GM18520 (cell line): ENCODE measurements around the gene ZNF331.

Experiments
- ATAC-seq: cut with Tn5 transposase; IDR thresholded peaks from one replicate; pipeline ENCODE4 v1.9.1; 2021; ENCODE audit not compliant: unreplicated experiment

ZNF331 gene

GRCh38 chr19:53520547-53521372 lies 17.2 kb upstream of the ZNF331 start:
- peak; percentile 95 for ATAC-seq

DNA sequence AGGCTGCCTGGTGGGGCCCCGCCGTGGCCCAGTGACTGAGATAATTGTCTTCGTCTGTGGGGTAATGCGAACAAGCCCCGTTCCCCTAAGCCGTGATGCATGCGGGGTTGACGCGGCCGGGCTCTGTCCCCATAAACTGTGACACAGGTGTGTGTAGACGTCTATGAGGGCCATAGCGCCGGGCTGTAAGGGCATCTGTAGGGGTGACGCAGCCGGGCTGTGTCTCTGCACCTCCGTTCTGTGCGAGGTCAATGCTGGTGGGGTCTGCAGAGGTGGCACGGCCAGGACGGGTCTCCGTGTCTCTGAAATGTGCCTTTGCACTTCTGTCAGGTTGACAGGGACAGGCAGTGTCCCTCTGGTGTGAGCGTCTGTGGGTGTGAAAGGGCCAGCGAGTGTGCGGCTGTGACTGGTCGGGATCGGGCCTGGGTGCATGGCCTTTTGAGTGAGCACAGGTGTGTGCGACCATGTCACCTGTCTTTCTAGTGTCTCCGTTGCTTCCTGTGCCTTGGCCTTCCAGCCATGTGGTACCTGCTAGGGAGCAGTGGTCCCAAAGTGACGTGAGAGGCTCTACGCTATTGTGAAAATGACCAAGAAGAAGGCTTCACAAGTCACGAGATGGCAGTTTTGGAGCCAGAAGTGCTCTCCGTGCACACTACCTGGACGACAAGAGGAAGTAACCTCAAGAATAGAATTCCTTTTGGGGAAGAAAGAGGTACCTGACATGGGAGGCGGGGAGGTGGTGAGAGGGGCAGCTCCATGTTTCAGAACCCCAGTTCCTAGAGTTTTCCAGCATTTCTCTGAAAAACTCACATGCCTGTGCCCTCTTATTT lies 16.4 kb upstream of the ZNF331 start:
- ATAC-seq: no peak

- no peak for ATAC-seq
These were observed 12.0 kb upstream of the ZNF331 start for GRCh38 chr19:53525922-53526321.

GRCh38 chr19:53530622-53531021 lies 7.3 kb upstream of the ZNF331 start:
- ATAC-seq: no peak

DNA sequence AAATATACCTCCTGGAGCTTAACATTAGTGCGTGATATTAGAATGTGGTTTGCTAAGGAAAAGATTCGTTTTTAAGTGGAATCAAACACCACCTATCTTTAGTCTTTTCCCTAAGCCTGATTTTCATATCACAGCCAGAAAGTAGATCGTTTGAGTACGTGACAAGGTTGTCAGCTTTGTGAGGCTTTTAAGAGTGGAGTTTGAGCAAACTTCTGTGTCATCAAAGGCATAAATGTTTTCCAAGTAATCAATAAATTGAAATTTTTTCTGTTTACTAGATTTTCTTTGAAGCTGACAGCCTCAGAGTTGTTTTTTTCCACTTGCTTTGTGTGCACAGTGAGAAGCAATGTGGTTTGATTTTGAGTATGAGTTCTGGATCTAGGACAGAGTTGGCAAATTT lies 6.5 kb upstream of the ZNF331 start:
- ATAC-seq: no peak

- ATAC-seq: no peak
These were observed 5.6 kb upstream of the ZNF331 start for GRCh38 chr19:53532362-53532761.

GRCh38 chr19:53536225-53536548 lies 1.8 kb upstream of the ZNF331 start:
- ATAC-seq: no peak

DNA sequence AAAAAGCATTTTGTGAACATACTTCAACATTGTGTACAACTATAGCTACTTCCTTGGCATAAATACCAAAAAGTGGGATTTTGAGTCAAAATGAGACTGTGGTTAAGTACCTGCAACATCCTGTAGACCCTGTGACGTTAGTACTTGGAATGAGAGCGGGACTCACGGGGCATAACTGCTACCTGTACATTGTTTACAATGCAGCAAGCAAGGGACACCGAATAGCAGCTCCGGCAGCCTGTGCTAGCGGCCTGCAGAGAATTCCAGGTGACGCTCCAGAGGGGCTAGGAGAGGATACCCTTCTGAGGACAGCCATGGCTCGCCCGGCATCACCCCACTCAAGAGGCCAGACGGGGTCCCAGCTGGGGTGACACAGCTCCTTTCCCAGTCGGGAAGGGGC lies 824 bp upstream of the ZNF331 start:
- no peak for ATAC-seq

GRCh38 chr19:53538378-53539109 lies 599 bp downstream of the ZNF331 start:
- ATAC-seq: no peak

GRCh38 chr19:53540091-53540490 lies 2.1 kb downstream of the ZNF331 start:
- ATAC-seq: no peak

DNA sequence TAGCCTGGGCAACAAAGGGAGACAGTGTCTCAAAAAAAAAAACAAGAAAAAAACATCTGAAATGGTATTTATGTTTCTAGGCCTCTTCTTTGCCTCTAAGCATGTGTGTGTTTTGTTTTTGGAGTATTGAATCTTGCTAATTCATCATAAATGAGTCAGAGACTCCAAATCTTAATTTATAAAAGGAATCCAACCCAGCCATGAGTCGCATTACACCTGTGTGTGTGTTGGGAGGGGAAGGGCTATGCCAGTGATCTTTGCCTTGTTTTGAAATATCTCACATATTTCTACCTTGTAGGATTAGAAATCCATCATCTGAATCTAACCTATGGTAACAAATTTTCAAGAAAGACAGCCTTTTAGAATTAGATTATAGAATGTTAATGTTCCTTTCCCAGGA lies 4.0 kb downstream of the ZNF331 start:
- no peak for ATAC-seq

- ATAC-seq: no peak
These were observed 7.5 kb downstream of the ZNF331 start for GRCh38 chr19:53545271-53546065.

DNA sequence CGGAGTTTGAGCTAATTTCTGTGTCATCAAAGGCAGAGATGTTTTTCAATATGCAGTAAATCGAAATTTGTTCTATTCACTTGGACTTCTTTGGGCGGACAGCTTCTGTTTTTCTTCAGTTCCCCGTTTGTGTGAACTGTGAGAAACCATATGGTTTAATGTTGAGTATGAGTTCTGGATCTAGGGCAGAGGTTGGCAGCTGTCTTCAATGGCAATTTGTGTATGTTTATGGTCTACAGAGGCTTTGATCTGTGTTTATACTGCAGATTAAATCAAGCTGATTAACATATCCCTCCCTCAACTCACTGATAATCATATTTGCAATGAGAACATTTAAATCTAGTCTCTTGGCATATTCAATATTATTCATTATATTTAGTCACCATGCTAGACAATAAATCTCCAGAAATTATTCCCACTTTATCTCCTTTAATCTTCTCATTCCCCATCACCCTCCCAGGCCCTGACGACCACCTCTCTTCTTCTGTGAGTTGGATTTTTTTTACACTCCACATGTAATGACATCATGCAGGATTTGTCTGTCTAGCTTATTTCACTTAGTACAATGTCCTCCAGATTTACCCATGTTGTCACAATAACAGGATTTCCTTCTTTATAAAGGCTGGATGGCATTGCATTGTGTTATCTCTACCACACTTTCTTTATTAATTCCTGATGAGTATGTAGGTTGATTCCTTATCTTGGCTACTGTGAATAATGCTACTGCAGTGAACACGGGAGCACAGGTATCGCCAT lies 9.0 kb downstream of the ZNF331 start:
- ATAC-seq: no peak

GRCh38 chr19:53549340-53549739 lies 11.4 kb downstream of the ZNF331 start:
- no peak for ATAC-seq

- ATAC-seq: no peak
These were observed 14.2 kb downstream of the ZNF331 start for GRCh38 chr19:53552001-53552721.

- no peak for ATAC-seq
These were observed 15.2 kb downstream of the ZNF331 start for GRCh38 chr19:53553156-53553555.

- ATAC-seq: peak; percentile 57
These were observed 16.2 kb downstream of the ZNF331 start for GRCh38 chr19:53553865-53554791.

DNA sequence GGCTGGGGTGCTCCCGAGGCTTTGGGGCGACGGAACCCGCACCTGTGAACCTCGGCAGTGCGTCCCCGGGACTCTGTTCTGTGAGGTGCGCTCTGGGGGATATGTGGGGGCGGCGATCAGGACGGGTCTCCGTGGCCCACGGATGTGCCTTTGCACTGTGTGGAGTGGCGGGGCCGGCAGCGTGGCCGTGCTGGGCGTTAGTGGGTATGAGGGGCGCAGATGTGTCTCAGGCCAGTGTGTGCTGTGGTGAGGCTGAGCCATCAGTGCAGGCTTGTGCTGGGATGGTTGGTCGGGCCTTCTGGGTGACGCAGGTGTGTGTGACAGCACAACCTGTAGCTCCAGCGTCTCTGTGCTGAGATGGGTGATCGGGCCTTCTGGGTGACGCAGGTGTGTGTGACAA lies 16.9 kb downstream of the ZNF331 start:
- no peak for ATAC-seq
